HepG2 (cell line): ENCODE measurements around the gene AARS1. TPM values are rescaled to one million over a fixed set of nuclear protein-coding genes. Genes with fewer than 3 reads are reported as not detected.
A peak's percentile ranks its signal among the peaks of the same experiment; 100 is the strongest.

Source experiments
- AKNA ChIP-seq: sonication (generic); formaldehyde crosslinking; IDR thresholded peaks from 2 replicates; pipeline ENCODE4 v1.4.0; 2020; ENCODE audit warnings: missing genetic modification reagents, borderline replicate concordance
- ATF1 ChIP-seq: IDR thresholded peaks from 2 replicates; pipeline ENCODE4 v1.6.1; 2016; ENCODE audit warnings: mild to moderate bottlenecking, control low read depth
- BORCS8-MEF2B ChIP-seq: sonication (generic); formaldehyde crosslinking; IDR thresholded peaks from 2 replicates; pipeline ENCODE4 v1.8.0; 2022; ENCODE audit warnings: mild to moderate bottlenecking, missing genetic modification reagents
- EZH2 ChIP-seq: conservative IDR thresholded peaks from 2 replicates; pipeline ENCODE4 v1.6.1; 2012; ENCODE audit warnings: mild to moderate bottlenecking, low read depth, low read length, moderate library complexity
- HES4 ChIP-seq: sonication (generic); formaldehyde crosslinking; IDR thresholded peaks from 2 replicates; pipeline ENCODE4 v1.9.0; 2021; ENCODE audit warnings: mild to moderate bottlenecking, missing genetic modification reagents, borderline replicate concordance
- IRX3 ChIP-seq: sonication (generic); formaldehyde crosslinking; IDR thresholded peaks from 2 replicates; pipeline ENCODE4 v1.8.1; 2023; ENCODE audit warnings: mild to moderate bottlenecking, low read depth, missing genetic modification reagents, borderline replicate concordance
- JUN ChIP-seq: sonication (generic); formaldehyde crosslinking; IDR thresholded peaks from 2 replicates; pipeline ENCODE4 v1.4.0; 2020; ENCODE audit warnings: mild to moderate bottlenecking, missing genetic modification reagents
- MZF1 ChIP-seq: sonication (generic); formaldehyde crosslinking; IDR thresholded peaks from 2 replicates; pipeline ENCODE4 v1.8.1; 2023; ENCODE audit warnings: mild to moderate bottlenecking, missing genetic modification reagents, borderline replicate concordance
- NFE2L1 ChIP-seq: sonication (generic); formaldehyde crosslinking; IDR thresholded peaks from 2 replicates; pipeline ENCODE4 v1.4.0; 2020; ENCODE audit warnings: missing genetic modification reagents, mild to moderate bottlenecking, borderline replicate concordance
- ONECUT2 ChIP-seq: sonication (generic); formaldehyde crosslinking; IDR thresholded peaks from 2 replicates; pipeline ENCODE4 v1.4.0; 2020; ENCODE audit warnings: missing genetic modification reagents
- SCMH1 ChIP-seq: sonication (generic); formaldehyde crosslinking; IDR thresholded peaks from 2 replicates; pipeline ENCODE4 v1.9.0; 2021; ENCODE audit warnings: missing genetic modification reagents, mild to moderate bottlenecking, borderline replicate concordance
- SP2 ChIP-seq: sonication (generic); formaldehyde crosslinking; IDR thresholded peaks from 2 replicates; pipeline ENCODE4 v1.5.1; 2020; ENCODE audit warnings: mild to moderate bottlenecking, missing genetic modification reagents
- STAG1 ChIP-seq: sonication (generic); formaldehyde crosslinking; IDR thresholded peaks from 2 replicates; pipeline ENCODE4 v1.4.0; 2020; ENCODE audit warnings: missing genetic modification reagents
- ZFYVE20 ChIP-seq: sonication (generic); formaldehyde crosslinking; IDR thresholded peaks from 2 replicates; pipeline ENCODE4 v1.8.0; 2023; ENCODE audit warnings: low read depth, mild to moderate bottlenecking, moderate library complexity, missing genetic modification reagents, borderline replicate concordance
- ZNF207 ChIP-seq: fragments of 450-650 bp; IDR thresholded peaks from 2 replicates; pipeline ENCODE4 v1.6.1; 2016; ENCODE audit warnings: antibody characterized with exemption, borderline replicate concordance
- ZNF350 ChIP-seq: sonication (generic); formaldehyde crosslinking; IDR thresholded peaks from 2 replicates; pipeline ENCODE4 v1.4.0; 2020; ENCODE audit warnings: mild to moderate bottlenecking, low read depth, missing genetic modification reagents, borderline replicate concordance
- ZNF460 ChIP-seq: sonication (generic); formaldehyde crosslinking; IDR thresholded peaks from 2 replicates; pipeline ENCODE4 v1.5.1; 2020; ENCODE audit warnings: missing genetic modification reagents, mild to moderate bottlenecking, borderline replicate concordance
- ZNF781 ChIP-seq: sonication (generic); formaldehyde crosslinking; IDR thresholded peaks from 2 replicates; pipeline ENCODE4 v1.5.1; 2020; ENCODE audit warnings: borderline replicate concordance, mild to moderate bottlenecking, missing genetic modification reagents; ENCODE audit errors: not compliant biosample characterization
- ZSCAN22 ChIP-seq: sonication (generic); formaldehyde crosslinking; IDR thresholded peaks from 2 replicates; pipeline ENCODE4 v1.4.0; 2020; ENCODE audit warnings: mild to moderate bottlenecking, missing genetic modification reagents
- polyA plus RNA-seq, 8 experiments: library from polyadenylated mRNA; depleted of rRNA in 3 of 8; stranded (reverse) in 7 of 8; unstranded in 1 of 8; fragments of >200 nt; fragmentation: Illumina TruSeq in 4 of 8; extraction: Trizol in 4 of 8; gene quantifications; 2 replicates each; pipeline versions ENCODE4 v1.2.1 to v1.2.3, GENCODE V29; 2011 to 2016; ENCODE audit warnings: low read depth in 4 of 8, missing spikeins in 1 of 8, mixed read lengths in 1 of 8; ENCODE audit not compliant: insufficient read depth in 1 of 8
- total RNA-seq, 5 experiments: library from RNA; depleted of rRNA; stranded (reverse); fragments of >200 nt; fragmentation: Illumina TruSeq; extraction: Trizol; gene quantifications; 2 replicates each; pipeline ENCODE4 v1.2.3, GENCODE V29; 2016; ENCODE audit warnings: low read depth in 1 of 5
- TF ChIP-seq, protein P1 (sequence below): IDR thresholded peaks from 2 replicates; pipeline ENCODE4 v1.6.1; 2012; ENCODE audit warnings: low read depth, low read length, improper control_type of control experiment
- TF ChIP-seq, protein P2 (sequence below): sonication (generic); formaldehyde crosslinking; IDR thresholded peaks from 2 replicates; pipeline ENCODE4 v1.5.1; 2020; ENCODE audit warnings: missing genetic modification reagents, mild to moderate bottlenecking, borderline replicate concordance

AARS1 gene
- total and polyA plus RNA-seq, 2 of the 13 experiments (the other 11 are each of a cell fraction or from before 2014, with no cell fraction given) = 107 to 132 TPM

GRCh38 chr16:70298988-70299938, 10.0 kb upstream of the AARS1 start, which contains the start of gene DDX19B (continued):
- TF ChIP-seq, protein P1, sequence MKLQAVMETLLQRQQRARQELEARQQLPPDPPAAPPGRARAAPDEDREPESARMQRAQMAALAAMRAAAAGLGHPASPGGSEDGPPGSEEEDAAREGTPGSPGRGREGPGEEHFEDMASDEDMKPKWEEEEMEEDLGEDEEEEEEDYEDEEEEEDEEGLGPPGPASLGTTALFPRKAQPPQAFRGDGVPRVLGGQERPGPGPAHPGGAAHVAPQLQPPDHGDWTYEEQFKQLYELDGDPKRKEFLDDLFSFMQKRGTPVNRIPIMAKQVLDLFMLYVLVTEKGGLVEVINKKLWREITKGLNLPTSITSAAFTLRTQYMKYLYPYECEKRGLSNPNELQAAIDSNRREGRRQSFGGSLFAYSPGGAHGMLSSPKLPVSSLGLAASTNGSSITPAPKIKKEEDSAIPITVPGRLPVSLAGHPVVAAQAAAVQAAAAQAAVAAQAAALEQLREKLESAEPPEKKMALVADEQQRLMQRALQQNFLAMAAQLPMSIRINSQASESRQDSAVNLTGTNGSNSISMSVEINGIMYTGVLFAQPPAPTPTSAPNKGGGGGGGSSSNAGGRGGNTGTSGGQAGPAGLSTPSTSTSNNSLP = no peak
- TF ChIP-seq MZF1 (CRISPR knock-in tag) = 0 out of 2 replicates have a peak, but pooled peaks have one; percentile 47
- TF ChIP-seq BORCS8-MEF2B (CRISPR knock-in tag) = peak; percentile 99
- peak; percentile 97 for TF ChIP-seq ATF1 (CRISPR knock-in tag)
- TF ChIP-seq ZNF460 = no peak; the same call in 1 of the 2 replicates
- TF ChIP-seq STAG1 (CRISPR knock-in tag) = no peak
- peak; percentile 93; the same call in 1 of the 2 replicates for TF ChIP-seq ZFYVE20 (CRISPR knock-in tag)
- TF ChIP-seq ONECUT2 (CRISPR knock-in tag) = no peak
- TF ChIP-seq SP2 (CRISPR knock-in tag) = peak; percentile 62; the same call in 1 of the 2 replicates
- TF ChIP-seq EZH2 = no peak
- TF ChIP-seq HES4 (CRISPR knock-in tag) = peak; percentile 64
- no peak for TF ChIP-seq ZNF781 (CRISPR knock-in tag)
- peak; percentile 89; the same call in 1 of the 2 replicates for TF ChIP-seq IRX3 (CRISPR knock-in tag)
- peak; percentile 99 for TF ChIP-seq ZNF350 (CRISPR knock-in tag)
- no peak for TF ChIP-seq AKNA (CRISPR knock-in tag)
- TF ChIP-seq ZSCAN22 (CRISPR knock-in tag) = peak; percentile 79; the same call in 1 of the 2 replicates
- peak; percentile 93; the same call in 1 of the 2 replicates for TF ChIP-seq NFE2L1
- TF ChIP-seq JUN (CRISPR knock-in tag) = no peak
- no peak for TF ChIP-seq ZNF207
- TF ChIP-seq, protein P2, sequence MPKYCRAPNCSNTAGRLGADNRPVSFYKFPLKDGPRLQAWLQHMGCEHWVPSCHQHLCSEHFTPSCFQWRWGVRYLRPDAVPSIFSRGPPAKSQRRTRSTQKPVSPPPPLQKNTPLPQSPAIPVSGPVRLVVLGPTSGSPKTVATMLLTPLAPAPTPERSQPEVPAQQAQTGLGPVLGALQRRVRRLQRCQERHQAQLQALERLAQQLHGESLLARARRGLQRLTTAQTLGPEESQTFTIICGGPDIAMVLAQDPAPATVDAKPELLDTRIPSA = peak; percentile 49; the same call in 1 of the 2 replicates
- TF ChIP-seq SCMH1 (CRISPR knock-in tag) = no peak
